IPS-18a (cell line): ENCODE measurements around the gene UGGT2.

Experiments
- H3K27ac ChIP-seq: one replicate; pipeline ENCODE4 v1.5.1; 2013; ENCODE audit warnings: low read length
- H3K27me3 ChIP-seq: one replicate; pipeline ENCODE4 v1.6.1; 2013; ENCODE audit warnings: mild to moderate bottlenecking, low read length; ENCODE audit not compliant: control insufficient read depth, insufficient read depth
- H3K36me3 ChIP-seq: one replicate; pipeline ENCODE4 v1.6.1; 2013; ENCODE audit warnings: low read depth, low read length; ENCODE audit not compliant: control insufficient read depth
- H3K4me1 ChIP-seq: one replicate; pipeline ENCODE4 v1.6.1; 2013; ENCODE audit warnings: low read depth, low read length; ENCODE audit not compliant: control insufficient read depth
- H3K4me3 ChIP-seq: one replicate; pipeline ENCODE4 v1.5.1; 2013; ENCODE audit warnings: low read length
- H3K9ac ChIP-seq: one replicate; pipeline ENCODE4 v1.6.1; 2013; ENCODE audit warnings: mild to moderate bottlenecking, low read length, moderate library complexity
- H3K9me3 ChIP-seq: one replicate; pipeline ENCODE4 v1.6.1; 2013; ENCODE audit warnings: low read depth, low read length; ENCODE audit not compliant: control insufficient read depth

Gene UGGT2

DNA sequence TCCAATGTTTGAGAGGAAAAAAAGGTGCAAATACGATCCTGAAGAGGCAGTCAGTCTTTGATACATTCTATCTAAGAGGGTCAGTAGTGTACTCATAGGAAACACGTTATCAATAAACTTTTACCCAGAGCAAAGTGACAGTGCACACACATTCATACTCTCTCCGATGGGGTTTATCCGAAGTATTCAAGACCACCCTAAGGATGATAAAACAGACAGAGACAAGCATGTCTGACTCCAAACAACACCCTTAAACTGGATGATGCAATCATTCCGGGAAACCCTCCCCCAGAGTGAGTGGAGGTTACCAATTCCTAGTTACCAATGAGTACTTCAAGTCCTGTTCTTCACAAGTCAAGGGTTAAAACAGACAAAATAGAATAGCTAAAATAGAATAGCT, 297.1 kb downstream of the UGGT2 start:
- no peaks in the 10 kb centered on the region for H3K27me3 ChIP-seq
- no peaks in the 10 kb centered on the region for H3K4me1 ChIP-seq
- H3K36me3 ChIP-seq: no peaks in the 10 kb centered on the region
- no peak overlapping the region for H3K4me3 ChIP-seq
- no peak overlapping the region for H3K27ac ChIP-seq
- no peaks in the 10 kb centered on the region for H3K9me3 ChIP-seq
- no peak overlapping the region for H3K9ac ChIP-seq

DNA sequence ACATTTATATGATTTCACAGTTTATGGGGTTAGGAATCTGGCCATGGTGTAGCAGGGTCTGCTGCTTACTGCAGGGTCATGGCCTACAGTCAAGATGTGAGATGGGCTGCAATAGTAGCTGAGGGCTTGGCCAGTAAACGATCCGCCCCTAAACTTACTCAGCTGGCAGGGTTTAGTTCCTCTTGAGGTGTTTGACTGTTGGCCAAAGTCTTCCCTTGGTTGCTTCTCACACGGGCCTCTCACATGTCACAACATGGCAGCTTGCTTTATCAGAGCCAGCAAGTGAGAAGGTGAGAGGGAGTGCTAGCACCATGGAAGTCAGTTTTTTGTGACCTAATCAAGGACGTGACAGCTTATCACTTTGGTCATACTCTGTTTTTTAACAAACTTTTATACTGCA, 299.1 kb downstream of the UGGT2 start:
- Histone ChIP-seq H3K27ac (no peak overlapping the region), H3K9me3 (no peaks in the 10 kb centered on the region), H3K4me3 (no peak overlapping the region), H3K36me3 (no peaks in the 10 kb centered on the region), H3K27me3 (no peaks in the 10 kb centered on the region), H3K9ac (no peak overlapping the region), H3K4me1 (no peaks in the 10 kb centered on the region)

DNA sequence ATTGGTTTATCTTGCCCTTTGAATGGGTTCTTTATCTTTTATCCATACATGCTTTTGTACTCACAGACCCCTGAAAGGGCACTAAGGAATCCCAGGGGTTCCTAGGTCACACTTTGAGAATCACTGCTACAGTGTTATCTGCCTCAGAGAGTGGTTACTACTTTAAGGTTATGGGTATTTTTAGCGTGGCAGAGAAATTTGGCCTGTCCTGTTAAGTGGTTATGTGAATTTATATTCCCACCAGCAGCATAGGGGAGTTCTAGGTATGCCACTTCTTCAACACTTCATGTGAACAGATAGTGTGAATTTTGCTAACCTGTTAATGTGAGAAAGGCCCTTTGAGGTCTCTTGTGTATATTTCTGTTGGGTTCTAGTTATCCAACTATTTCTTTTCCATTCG, 300.5 kb downstream of the UGGT2 start:
- no peak overlapping the region for H3K4me3 ChIP-seq
- no peaks in the 10 kb centered on the region for H3K27me3 ChIP-seq
- no peaks in the 10 kb centered on the region for H3K9me3 ChIP-seq
- no peak overlapping the region for H3K9ac ChIP-seq
- no peaks in the 10 kb centered on the region for H3K36me3 ChIP-seq
- H3K4me1 ChIP-seq: no peaks in the 10 kb centered on the region
- H3K27ac ChIP-seq: no peak overlapping the region
